ENCODE data around the gene SAT2.

DNA sequence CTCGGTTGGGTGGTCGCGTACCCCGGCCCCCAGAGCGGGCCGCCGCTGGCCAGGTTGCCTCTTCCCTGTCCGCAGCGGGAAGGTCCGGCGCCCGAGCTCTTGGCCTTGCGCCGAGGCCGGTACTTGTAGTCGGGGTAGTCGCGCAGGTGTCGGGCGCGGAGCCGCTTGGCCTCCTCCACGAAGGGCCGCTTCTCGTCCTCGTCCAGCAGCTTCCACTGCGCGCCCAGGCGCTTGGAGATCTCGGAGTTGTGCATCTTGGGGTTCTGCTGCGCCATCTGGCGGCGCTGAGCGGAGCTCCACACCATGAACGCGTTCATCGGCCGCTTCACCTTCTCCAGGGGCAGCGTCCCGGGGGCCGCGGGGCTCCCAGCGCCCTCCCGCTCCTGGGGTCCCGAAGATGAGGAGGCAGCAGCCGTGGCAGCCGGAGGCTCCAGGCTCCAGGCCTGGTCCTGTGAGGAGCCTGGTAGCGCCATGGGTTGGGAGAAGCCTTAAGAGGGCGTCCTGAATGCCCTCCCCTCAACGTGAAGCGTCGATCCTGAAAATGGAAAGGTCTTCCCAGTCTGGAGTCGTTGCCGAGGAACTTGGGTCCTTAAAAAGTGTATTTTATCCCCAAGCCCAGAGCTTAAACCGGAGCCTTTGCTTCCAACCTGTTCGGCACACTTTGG is 38.3 kb downstream of the SAT2 start:
- peak in 1 of 2 donors; percentile 51 for TF ChIP-seq POLR2A (IDR thresholded peaks at IDR 0.05)
- TF ChIP-seq, protein P1, sequence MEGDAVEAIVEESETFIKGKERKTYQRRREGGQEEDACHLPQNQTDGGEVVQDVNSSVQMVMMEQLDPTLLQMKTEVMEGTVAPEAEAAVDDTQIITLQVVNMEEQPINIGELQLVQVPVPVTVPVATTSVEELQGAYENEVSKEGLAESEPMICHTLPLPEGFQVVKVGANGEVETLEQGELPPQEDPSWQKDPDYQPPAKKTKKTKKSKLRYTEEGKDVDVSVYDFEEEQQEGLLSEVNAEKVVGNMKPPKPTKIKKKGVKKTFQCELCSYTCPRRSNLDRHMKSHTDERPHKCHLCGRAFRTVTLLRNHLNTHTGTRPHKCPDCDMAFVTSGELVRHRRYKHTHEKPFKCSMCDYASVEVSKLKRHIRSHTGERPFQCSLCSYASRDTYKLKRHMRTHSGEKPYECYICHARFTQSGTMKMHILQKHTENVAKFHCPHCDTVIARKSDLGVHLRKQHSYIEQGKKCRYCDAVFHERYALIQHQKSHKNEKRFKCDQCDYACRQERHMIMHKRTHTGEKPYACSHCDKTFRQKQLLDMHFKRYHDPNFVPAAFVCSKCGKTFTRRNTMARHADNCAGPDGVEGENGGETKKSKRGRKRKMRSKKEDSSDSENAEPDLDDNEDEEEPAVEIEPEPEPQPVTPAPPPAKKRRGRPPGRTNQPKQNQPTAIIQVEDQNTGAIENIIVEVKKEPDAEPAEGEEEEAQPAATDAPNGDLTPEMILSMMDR (IDR thresholded peaks at IDR 0.05), result peak; percentile 88 to 93 (median 90)

Data from uterus (tissue), 2 donors.